Mesendoderm (in vitro differentiated cells): Measurements from ENCODE around the gene RCN1.

ENCODE experiments used
- DNase-seq: peaks from one replicate; pipeline ENCODE4 v3.0.0; 2013
- H2AK5ac ChIP-seq: 2 replicates; pipeline ENCODE4 v1.6.1; 2013; ENCODE audit warnings: low read length, inconsistent platforms
- H2BK120ac ChIP-seq: 2 replicates; pipeline ENCODE4 v1.6.1; 2013; ENCODE audit warnings: low read depth, mild to moderate bottlenecking, low read length, moderate library complexity, mixed read lengths
- H2BK15ac ChIP-seq: replicated peaks from 2 replicates; pipeline ENCODE4 v1.6.1; 2013; ENCODE audit warnings: low read depth, mild to moderate bottlenecking, moderate library complexity
- H2BK5ac ChIP-seq: 2 replicates; pipeline ENCODE4 v1.6.1; 2013; ENCODE audit warnings: low read length, inconsistent platforms
- H3K18ac ChIP-seq: 2 replicates; pipeline ENCODE4 v1.6.1; 2013; ENCODE audit warnings: mild to moderate bottlenecking, low read length, mixed read lengths
- H3K23ac ChIP-seq: one replicate; pipeline ENCODE4 v1.6.1; 2013; ENCODE audit warnings: low read length
- H3K27ac ChIP-seq: 2 replicates; pipeline ENCODE4 v1.5.1; 2013; ENCODE audit warnings: low read depth, mild to moderate bottlenecking, inconsistent platforms, low read length, moderate library complexity
- H3K27me3 ChIP-seq: 2 replicates; pipeline ENCODE4 v1.6.1; 2013; ENCODE audit warnings: low read length, control low read depth, mild to moderate bottlenecking, inconsistent platforms; ENCODE audit not compliant: insufficient read depth, poor library complexity
- H3K36me3 ChIP-seq: 2 replicates; pipeline ENCODE4 v1.6.1; 2013; ENCODE audit warnings: low read length, inconsistent platforms; ENCODE audit not compliant: control insufficient read depth, insufficient read depth
- H3K4ac ChIP-seq: one replicate; pipeline ENCODE4 v1.6.1; 2013; ENCODE audit warnings: low read depth, mild to moderate bottlenecking, low read length, moderate library complexity
- H3K4me1 ChIP-seq: 2 replicates; pipeline ENCODE4 v1.6.1; 2013; ENCODE audit warnings: low read depth, low read length, inconsistent platforms; ENCODE audit not compliant: control insufficient read depth
- H3K4me2 ChIP-seq: 2 replicates; pipeline ENCODE4 v1.6.1; 2013; ENCODE audit warnings: low read length
- H3K4me3 ChIP-seq: 2 replicates; pipeline ENCODE4 v1.5.1; 2013; ENCODE audit warnings: mild to moderate bottlenecking, low read length
- H3K56ac ChIP-seq: one replicate; pipeline ENCODE4 v1.6.1; 2013; ENCODE audit warnings: low read length
- H3K79me1 ChIP-seq: 2 replicates; pipeline ENCODE4 v1.6.1; 2013; ENCODE audit warnings: low read length, inconsistent platforms
- H3K79me2 ChIP-seq: 2 replicates; pipeline ENCODE4 v1.6.1; 2013; ENCODE audit warnings: mild to moderate bottlenecking, low read length; ENCODE audit not compliant: control insufficient read depth, insufficient read depth
- H3K9ac ChIP-seq: 2 replicates; pipeline ENCODE4 v1.6.1; 2013; ENCODE audit warnings: low read length, inconsistent platforms
- H4K5ac ChIP-seq: one replicate; pipeline ENCODE4 v1.6.1; 2013; ENCODE audit warnings: low read length
- H4K8ac ChIP-seq: one replicate; pipeline ENCODE4 v1.6.1; 2013; ENCODE audit warnings: low read depth, mild to moderate bottlenecking, control low read depth, low read length, moderate library complexity
- WGBS: extraction: QIAGEN DNeasy Blood & Tissue Kit; methylation state at CpG from one replicate; pipeline ENCODE4 v1.1.7; 2013; ENCODE audit warnings: low lambda C conversion rate, missing lambda C conversion rate; ENCODE audit not compliant: insufficient coverage; ENCODE audit errors: extremely low coverage; 5-methylcytosine and 5-hydroxymethylcytosine counted together

RCN1 gene

GRCh38 chr11:32052215-32052614, 38.7 kb upstream of the RCN1 start:
- Histone ChIP-seq H3K4me2 (no peak overlapping the region), H3K27ac (no peak overlapping the region), H3K23ac (no peak overlapping the region), H3K4me3 (no peak overlapping the region), H3K79me2 (no peaks in the 10 kb centered on the region), H4K5ac (no peak overlapping the region), H3K79me1 (no peaks in the 10 kb centered on the region), H3K4me1 (no peaks in the 10 kb centered on the region), H2BK15ac (no peak overlapping the region), H3K9ac (no peak overlapping the region), H3K36me3 (no peaks in the 10 kb centered on the region), H2AK5ac (no peak overlapping the region), H2BK5ac (no peak overlapping the region), H4K8ac (no peak overlapping the region), H3K18ac (no peak overlapping the region), H3K56ac (no peak overlapping the region), H2BK120ac (no peak overlapping the region), H3K4ac (no peak overlapping the region), H3K27me3 (no peaks in the 10 kb centered on the region)
- WGBS, result no CpG with 5 or more reads among the region's 6 CpGs
- peak; percentile 44 for DNase-seq

DNA sequence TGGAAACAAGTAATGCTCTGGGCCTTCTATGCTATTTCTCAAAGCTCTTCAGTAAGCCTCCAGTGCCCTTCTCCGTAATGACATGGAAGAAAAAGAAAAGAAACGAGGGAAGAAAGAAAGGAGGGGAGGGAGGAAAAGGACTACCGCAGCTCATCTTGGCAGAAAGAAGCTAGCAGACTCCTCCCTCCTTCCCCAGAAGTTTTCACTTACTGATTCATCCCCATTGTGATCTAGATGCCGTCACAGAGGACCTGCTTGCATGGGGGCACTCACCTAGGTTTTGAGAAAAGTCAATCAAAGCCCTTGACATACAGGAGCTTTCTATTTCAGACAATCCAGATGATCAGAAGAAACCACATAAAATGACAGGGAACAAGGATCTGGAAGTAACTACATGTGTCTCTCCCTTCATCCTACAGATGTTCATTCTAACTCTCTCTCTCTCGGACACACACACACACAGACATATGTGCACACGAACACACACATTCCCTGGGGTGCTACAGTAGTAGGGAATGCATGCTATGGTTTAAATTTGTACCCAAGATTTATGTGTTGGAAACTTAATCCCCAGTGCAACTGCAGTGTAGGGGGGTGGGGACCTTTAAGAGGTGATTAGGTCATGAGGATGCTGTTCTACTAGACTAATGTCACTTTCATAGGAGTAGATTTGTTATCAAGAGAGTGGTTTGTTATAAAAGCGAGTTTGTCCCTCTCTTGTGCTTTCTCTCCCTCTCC, 37.6 kb upstream of the RCN1 start:
- Histone ChIP-seq H3K56ac (no peak overlapping the region), H2BK15ac (no peak overlapping the region), H4K5ac (no peak overlapping the region), H3K79me2 (no peaks in the 10 kb centered on the region), H4K8ac (no peak overlapping the region), H3K4ac (no peak overlapping the region), H3K18ac (no peak overlapping the region), H2AK5ac (no peak overlapping the region), H3K9ac (no peak overlapping the region), H3K79me1 (no peaks in the 10 kb centered on the region), H3K27me3 (no peaks in the 10 kb centered on the region), H3K4me1 (no peaks in the 10 kb centered on the region), H2BK120ac (no peak overlapping the region), H3K4me3 (no peak overlapping the region), H3K23ac (no peak overlapping the region), H3K36me3 (no peaks in the 10 kb centered on the region), H2BK5ac (no peak overlapping the region), H3K27ac (no peak overlapping the region), H3K4me2 (no peak overlapping the region)
- no peak for DNase-seq
- no CpG with 5 or more reads among the region's 7 CpGs for WGBS

DNA sequence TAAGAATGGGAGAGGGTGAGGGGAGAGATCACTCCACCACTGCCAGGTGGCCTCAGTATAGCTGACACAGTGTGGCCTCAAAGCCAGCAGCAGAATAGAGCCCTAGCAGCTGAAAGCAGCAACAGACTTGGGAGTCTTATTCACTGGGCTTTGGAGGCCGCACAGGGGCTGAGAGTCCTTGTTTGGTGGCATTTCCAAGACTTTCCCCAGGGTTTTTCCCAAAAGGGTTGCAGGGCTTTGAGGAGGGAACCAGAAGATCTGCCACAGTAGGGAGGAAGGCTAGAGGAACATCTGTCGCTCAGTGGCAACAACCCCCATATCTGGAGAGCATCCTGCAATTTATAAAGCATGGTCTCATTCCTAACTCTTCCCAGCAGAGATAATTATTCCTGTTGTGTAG, 35.0 kb upstream of the RCN1 start:
- Histone ChIP-seq H2BK120ac (no peak overlapping the region), H3K23ac (no peak overlapping the region), H3K18ac (no peak overlapping the region), H3K4me2 (no peak overlapping the region), H4K5ac (no peak overlapping the region), H3K4me1 (no peaks in the 10 kb centered on the region), H2BK5ac (no peak overlapping the region), H3K56ac (no peak overlapping the region), H3K4ac (no peak overlapping the region), H3K36me3 (no peaks in the 10 kb centered on the region), H3K79me2 (no peaks in the 10 kb centered on the region), H4K8ac (no peak overlapping the region), H3K79me1 (no peaks in the 10 kb centered on the region), H3K27me3 (no peaks in the 10 kb centered on the region), H2BK15ac (no peak overlapping the region), H3K27ac (no peak overlapping the region), H2AK5ac (no peak overlapping the region), H3K9ac (no peak overlapping the region), H3K4me3 (no peak overlapping the region)
- WGBS, result no CpG with 5 or more reads among the region's 2 CpGs
- no peak for DNase-seq

- Histone ChIP-seq H3K36me3 (no peaks in the 10 kb centered on the region), H3K27ac (no peak overlapping the region), H3K27me3 (no peaks in the 10 kb centered on the region), H2BK15ac (no peak overlapping the region), H3K79me2 (no peaks in the 10 kb centered on the region), H3K79me1 (no peaks in the 10 kb centered on the region), H2BK120ac (no peak overlapping the region), H3K4me3 (no peak overlapping the region), H3K4me1 (no peaks in the 10 kb centered on the region), H4K5ac (no peak overlapping the region), H3K4ac (no peak overlapping the region), H3K18ac (no peak overlapping the region), H3K4me2 (no peak overlapping the region), H2AK5ac (no peak overlapping the region), H3K9ac (no peak overlapping the region), H2BK5ac (no peak overlapping the region), H4K8ac (no peak overlapping the region), H3K56ac (no peak overlapping the region), H3K23ac (no peak overlapping the region)
- no peak for DNase-seq
- no CpG with 5 or more reads among the region's 6 CpGs for WGBS
These were observed 34.4 kb upstream of the RCN1 start for GRCh38 chr11:32056438-32056837.

DNA sequence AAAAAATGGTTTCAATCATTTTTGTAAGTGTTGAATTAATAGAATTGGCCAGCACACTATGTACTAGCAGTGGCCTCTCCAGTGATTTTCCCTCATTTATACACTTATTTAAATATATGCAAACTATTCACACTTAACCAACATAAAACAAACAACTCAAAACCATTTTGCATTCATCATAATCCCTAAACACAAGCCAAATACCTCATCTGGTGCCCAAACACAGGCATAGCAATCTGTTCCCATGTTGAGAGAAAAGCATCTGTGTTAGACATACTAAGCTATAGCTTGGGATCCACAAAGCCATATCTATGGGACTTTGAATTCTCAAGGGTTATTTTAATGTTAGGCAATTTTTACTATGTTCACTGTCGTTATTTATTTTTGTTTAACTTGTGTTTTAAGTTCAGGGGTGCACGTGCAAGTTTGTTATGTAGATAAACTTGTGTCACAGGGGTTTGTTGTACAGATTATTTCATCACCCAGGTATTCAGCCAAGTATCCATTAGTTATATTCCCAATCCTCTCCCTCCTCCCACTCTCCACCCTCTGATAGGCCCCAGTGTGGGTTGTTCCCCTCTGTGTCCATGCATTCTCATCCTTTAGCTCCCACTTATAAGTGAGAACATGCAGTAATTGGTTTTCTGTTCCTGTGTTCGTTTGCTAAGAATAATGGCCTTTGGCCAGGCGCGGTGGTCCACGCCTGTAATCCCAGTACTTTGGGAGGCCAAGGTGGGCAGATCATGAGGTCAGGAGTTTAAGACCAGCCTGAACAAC, 31.0 kb upstream of the RCN1 start:
- H3K27me3 ChIP-seq, result no peaks in the 10 kb centered on the region
- H2AK5ac ChIP-seq, result no peak overlapping the region
- H3K4me1 ChIP-seq, result no peaks in the 10 kb centered on the region
- no peak overlapping the region for H3K4me3 ChIP-seq
- H2BK5ac ChIP-seq, result no peak overlapping the region
- no peak overlapping the region for H2BK120ac ChIP-seq
- no peaks in the 10 kb centered on the region for H3K79me2 ChIP-seq
- H3K18ac ChIP-seq, result no peak overlapping the region
- no CpG with 5 or more reads among the region's 6 CpGs for WGBS
- no peak overlapping the region for H3K4me2 ChIP-seq
- DNase-seq, result no peak
- no peak overlapping the region for H3K23ac ChIP-seq
- H3K79me1 ChIP-seq, result no peaks in the 10 kb centered on the region
- no peak overlapping the region for H3K56ac ChIP-seq
- no peak overlapping the region for H3K27ac ChIP-seq
- H4K5ac ChIP-seq, result no peak overlapping the region
- no peak overlapping the region for H2BK15ac ChIP-seq
- H4K8ac ChIP-seq, result no peak overlapping the region
- H3K9ac ChIP-seq, result no peak overlapping the region
- H3K4ac ChIP-seq, result no peak overlapping the region
- no peaks in the 10 kb centered on the region for H3K36me3 ChIP-seq
